HCT116 (cell line): ENCODE data around the gene DCK. TPM values are rescaled to one million over a fixed set of nuclear protein-coding genes. Genes with fewer than 3 reads are reported as not detected.

Experiments used
- ATAC-seq: fragments of 200-7000 bp; cut with Tn5 transposase; 2 replicates; pipeline ENCODE4 v1.9.1; 2020; ENCODE audit warnings: mild to moderate bottlenecking, moderate library complexity
- BruUV-seq: library from RNA; stranded (reverse); fragments of 400-500 nt; replicated peaks from 2 replicates; lab custom pipeline; 2021; lab: Mats Ljungman, UMichigan
- CTCF ChIA-PET: fragments of 300-600 bp; sonication (Branson Sonifier 250); formaldehyde crosslinking; loops from one replicate; lab custom pipeline; 2021; ENCODE audit warnings: antibody characterized with exemption; lab: Charles Lee
- POLR2A ChIA-PET: fragments of 300-600, 350-600 bp; sonication (Branson Sonifier 250); formaldehyde crosslinking; loops from one replicate; lab custom pipeline; 2021; ENCODE audit warnings: antibody characterized with exemption; lab: Charles Lee
- RAD21 ChIA-PET, 2 experiments: fragments of 300-600 bp; sonication (Branson Sonifier 250); formaldehyde crosslinking; loops; one replicate each; lab custom pipeline; 2023; ENCODE audit warnings: low total read pairs in 2 of 2; ENCODE audit not compliant: uncharacterized antibody in 2 of 2, unreplicated experiment in 2 of 2, low non-redundant PET in 1 of 2; lab: Charles Lee
- DNase-seq: peaks from one replicate; pipeline ENCODE4 v3.0.0-alpha.2; 2010; ENCODE audit warnings: low read depth, low spot score
- H2AFZ ChIP-seq: fragments of 200-600 bp; shearing (Covaris generic), sonication (generic); 2 replicates; pipeline ENCODE4 v1.6.1; 2017; ENCODE audit warnings: low read depth, mixed run types, mixed read lengths, antibody characterized with exemption, low read length; ENCODE audit not compliant: poor library complexity, severe bottlenecking
- H3K27ac ChIP-seq: 2 replicates; pipeline ENCODE4 v1.5.1; 2012; ENCODE audit warnings: low read depth, low read length
- H3K27me3 ChIP-seq: fragments of 200-600 bp; sonication (generic); 2 replicates; pipeline ENCODE4 v1.6.1; 2016; ENCODE audit warnings: mixed run types, low read length, mixed read lengths; ENCODE audit not compliant: insufficient read depth
- H3K36me3 ChIP-seq, 2 experiments: fragments of 200-500 bp in 1 of 2; fragments of 200-600 bp in 1 of 2; sonication (Bioruptor generic) in 1 of 2; sonication (generic) in 1 of 2; 2 replicates each; pipeline versions ENCODE4 v1.5.1 to v1.6.1; 2014 to 2016; ENCODE audit warnings: low read length in 2 of 2, inconsistent platforms in 1 of 2, mixed read lengths in 1 of 2, mixed run types in 1 of 2; ENCODE audit not compliant: insufficient read depth in 2 of 2, control insufficient read depth in 1 of 2
- H3K4me1 ChIP-seq, 2 experiments: fragments of 200-600 bp in 1 of 2; sonication (generic) in 1 of 2; 2 replicates each; pipeline versions ENCODE4 v1.5.1 to v1.6.1; 2012 to 2017; ENCODE audit warnings: low read length in 2 of 2, inconsistent platforms in 1 of 2, mild to moderate bottlenecking in 1 of 2, mixed read lengths in 1 of 2, mixed run types in 1 of 2, moderate library complexity in 1 of 2; ENCODE audit not compliant: insufficient read depth in 2 of 2, control insufficient read depth in 1 of 2
- H3K4me2 ChIP-seq: fragments of 200-600 bp; sonication (generic); 2 replicates; pipeline ENCODE4 v1.6.1; 2017; ENCODE audit warnings: mixed run types, low read length, mixed read lengths
- H3K4me3 ChIP-seq, 2 experiments: fragments of 200-600 bp in 1 of 2; sonication (generic) in 1 of 2; replicated peaks in 1 of 2; 2 replicates each; pipeline ENCODE4 v1.5.1; 2011 to 2016; ENCODE audit warnings: low read length in 2 of 2, control low read depth in 1 of 2, low read depth in 1 of 2, mild to moderate bottlenecking in 1 of 2, mixed read lengths in 1 of 2, mixed run types in 1 of 2
- H3K79me2 ChIP-seq: fragments of 200-600 bp; sonication (generic); 2 replicates; pipeline ENCODE4 v1.6.1; 2017; ENCODE audit warnings: mild to moderate bottlenecking, mixed run types, low read length, moderate library complexity, mixed read lengths; ENCODE audit not compliant: insufficient read depth
- H3K9ac ChIP-seq: fragments of 200-600 bp; sonication (generic); 2 replicates; pipeline ENCODE4 v1.6.1; 2016; ENCODE audit warnings: low read length, mixed read lengths
- H3K9me2 ChIP-seq: fragments of 200-600 bp; sonication (generic), shearing (Covaris generic); 2 replicates; pipeline ENCODE4 v1.6.1; 2017; ENCODE audit warnings: mixed run types, mild to moderate bottlenecking, moderate library complexity; ENCODE audit not compliant: insufficient read depth
- H3K9me3 ChIP-seq, 2 experiments: fragments of 200-500 bp in 1 of 2; fragments of 200-600 bp in 1 of 2; sonication (Bioruptor generic) in 1 of 2; sonication (generic) in 1 of 2; 2 replicates each; pipeline ENCODE4 v1.6.1; 2014 to 2017; ENCODE audit warnings: low read length in 2 of 2, mixed read lengths in 2 of 2, inconsistent platforms in 1 of 2, low read depth in 1 of 2, mild to moderate bottlenecking in 1 of 2, mixed run types in 1 of 2, moderate library complexity in 1 of 2; ENCODE audit not compliant: control insufficient read depth in 1 of 2, insufficient read depth in 1 of 2
- H4K20me1 ChIP-seq: fragments of 200-600 bp; sonication (generic), shearing (Covaris generic); 2 replicates; pipeline ENCODE4 v1.6.1; 2017; ENCODE audit warnings: mixed run types, mild to moderate bottlenecking, moderate library complexity; ENCODE audit not compliant: insufficient read depth
- CBX3 ChIP-seq: IDR thresholded peaks from 2 replicates; pipeline ENCODE4 v1.6.1; 2012; ENCODE audit warnings: low read depth
- CEBPB ChIP-seq: IDR thresholded peaks from 2 replicates; pipeline ENCODE4 v1.6.1; 2012; ENCODE audit warnings: low read depth
- CTCF ChIP-seq, 3 experiments: fragments of 200-600 bp in 1 of 3; sonication (generic) in 1 of 3; IDR thresholded peaks in 2 of 3; conservative IDR thresholded peaks in 1 of 3; 2 replicates each; pipeline ENCODE4 v1.5.1; 2012 to 2017; ENCODE audit warnings: low read depth in 2 of 3, low read length in 2 of 3, antibody characterized with exemption in 1 of 3, borderline replicate concordance in 1 of 3, control low read depth in 1 of 3, mild to moderate bottlenecking in 1 of 3, mixed read lengths in 1 of 3, mixed run types in 1 of 3, moderate library complexity in 1 of 3; ENCODE audit not compliant: insufficient read depth in 1 of 3
- EGR1 ChIP-seq: IDR thresholded peaks from 2 replicates; pipeline ENCODE4 v1.6.1; 2012; ENCODE audit warnings: low read depth
- ELF1 ChIP-seq: IDR thresholded peaks from 2 replicates; pipeline ENCODE4 v1.6.1; 2012; ENCODE audit warnings: low read depth, borderline replicate concordance
- EZH2 ChIP-seq: fragments of 200-600 bp; sonication (generic); IDR thresholded peaks from 2 replicates; pipeline ENCODE4 v1.6.1; 2017; ENCODE audit warnings: antibody characterized with exemption, mixed run types
- FOSL1 ChIP-seq: IDR thresholded peaks from 2 replicates; pipeline ENCODE4 v1.6.1; 2012; ENCODE audit warnings: low read depth
- JUND ChIP-seq: IDR thresholded peaks from 2 replicates; pipeline ENCODE4 v1.6.1; 2012
- POLR2A ChIP-seq: IDR thresholded peaks from 2 replicates; pipeline ENCODE4 v1.7.0; 2011; ENCODE audit warnings: borderline replicate concordance; ENCODE audit not compliant: insufficient read depth, insufficient read length; ENCODE audit errors: extremely low read depth
- POLR2AphosphoS5 ChIP-seq: IDR thresholded peaks from 2 replicates; pipeline ENCODE4 v1.6.1; 2011; ENCODE audit warnings: mild to moderate bottlenecking, low read depth, low read length, moderate library complexity
- RAD21 ChIP-seq: IDR thresholded peaks from 2 replicates; pipeline ENCODE4 v1.6.1; 2012; ENCODE audit warnings: low read depth, mild to moderate bottlenecking
- SIN3A ChIP-seq: IDR thresholded peaks from 2 replicates; pipeline ENCODE4 v1.6.1; 2012; ENCODE audit warnings: low read depth
- SRF ChIP-seq: IDR thresholded peaks from 2 replicates; pipeline ENCODE4 v1.6.1; 2012; ENCODE audit warnings: low read depth
- TCF7L2 ChIP-seq: IDR thresholded peaks from 2 replicates; pipeline ENCODE4 v1.7.0; 2011; ENCODE audit warnings: borderline replicate concordance, inconsistent platforms; ENCODE audit not compliant: insufficient read depth, insufficient read length; ENCODE audit errors: extremely low read depth
- YY1 ChIP-seq: IDR thresholded peaks from 2 replicates; pipeline ENCODE4 v1.6.1; 2011; ENCODE audit warnings: low read length, low read depth, moderate library complexity, mild to moderate bottlenecking; ENCODE audit not compliant: insufficient replicate concordance; ENCODE audit errors: extremely low read depth
- ZFX ChIP-seq: fragments of 450-650 bp; IDR thresholded peaks from 2 replicates; pipeline ENCODE4 v1.6.1; 2017
- intact Hi-C: fragments of 100-400 bp; cut with micrococcal nuclease; formaldehyde crosslinking; loops from 2 replicates; pipeline ENCODE4 v1.10.0; 2022
- total RNA-seq: library from RNA; stranded (reverse); gene quantifications from one replicate; pipeline ENCODE4 v1.2.1, GENCODE V29; 2021; ENCODE audit not compliant: unreplicated experiment
- TF ChIP-seq, protein P1 (sequence below): IDR thresholded peaks from 2 replicates; pipeline ENCODE4 v1.6.1; 2012
- TF ChIP-seq, protein P2 (sequence below): IDR thresholded peaks from 2 replicates; pipeline ENCODE4 v1.6.1; 2012
- TF ChIP-seq, protein P3 (sequence below): IDR thresholded peaks from 2 replicates; pipeline ENCODE4 v1.6.1; 2012; ENCODE audit warnings: low read depth
- TF ChIP-seq, protein P4 (sequence below): IDR thresholded peaks from 2 replicates; pipeline ENCODE4 v1.6.1; 2011; ENCODE audit warnings: mild to moderate bottlenecking, low read length, moderate library complexity; ENCODE audit not compliant: insufficient replicate concordance; ENCODE audit errors: extremely low read depth

The DCK gene
- total RNA-seq, 1 experiment from 2014 or later: 23.0 TPM

- Histone ChIP-seq H3K27me3 (no peaks in the 10 kb centered on the region), H3K9me2 (no peaks in the 10 kb centered on the region), H3K79me2 (no peaks in the 10 kb centered on the region), H3K9ac (no peak overlapping the region), H3K27ac (no peak overlapping the region), H3K4me3 (no peak overlapping the region), H2AFZ (no peak overlapping the region), H3K36me3 (no peaks in the 10 kb centered on the region), H4K20me1 (no peaks in the 10 kb centered on the region), H3K9me3 (no peaks in the 10 kb centered on the region), H3K4me1 (no peaks in the 10 kb centered on the region), H3K4me2 (no peak overlapping the region)
- DNase-seq: no peak
- TF ChIP-seq ELF1 (no peak), EZH2 (no peak), TCF7L2 (no peak), POLR2A (no peak), CBX3 (no peak), CTCF (IDR thresholded peaks at IDR 0.05 in 2 of 3, conservative IDR thresholded peaks at IDR 0.05 in 1 of 3; ENCODE audit: borderline replicate concordance in 1 of 3, insufficient read depth in 1 of 3, low read depth in 2 of 3, low read length in 2 of 3) (no peak), JUND (no peak), SRF (no peak), ZFX (no peak), EGR1 (no peak), SIN3A (no peak), POLR2AphosphoS5 (no peak), YY1 (no peak), CEBPB (no peak), FOSL1 (no peak), RAD21 (no peak)
- TF ChIP-seq, protein P1, sequence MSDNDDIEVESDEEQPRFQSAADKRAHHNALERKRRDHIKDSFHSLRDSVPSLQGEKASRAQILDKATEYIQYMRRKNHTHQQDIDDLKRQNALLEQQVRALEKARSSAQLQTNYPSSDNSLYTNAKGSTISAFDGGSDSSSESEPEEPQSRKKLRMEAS: no peak
- TF ChIP-seq, protein P2, sequence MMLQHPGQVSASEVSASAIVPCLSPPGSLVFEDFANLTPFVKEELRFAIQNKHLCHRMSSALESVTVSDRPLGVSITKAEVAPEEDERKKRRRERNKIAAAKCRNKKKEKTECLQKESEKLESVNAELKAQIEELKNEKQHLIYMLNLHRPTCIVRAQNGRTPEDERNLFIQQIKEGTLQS: no peak
- TF ChIP-seq, protein P3, sequence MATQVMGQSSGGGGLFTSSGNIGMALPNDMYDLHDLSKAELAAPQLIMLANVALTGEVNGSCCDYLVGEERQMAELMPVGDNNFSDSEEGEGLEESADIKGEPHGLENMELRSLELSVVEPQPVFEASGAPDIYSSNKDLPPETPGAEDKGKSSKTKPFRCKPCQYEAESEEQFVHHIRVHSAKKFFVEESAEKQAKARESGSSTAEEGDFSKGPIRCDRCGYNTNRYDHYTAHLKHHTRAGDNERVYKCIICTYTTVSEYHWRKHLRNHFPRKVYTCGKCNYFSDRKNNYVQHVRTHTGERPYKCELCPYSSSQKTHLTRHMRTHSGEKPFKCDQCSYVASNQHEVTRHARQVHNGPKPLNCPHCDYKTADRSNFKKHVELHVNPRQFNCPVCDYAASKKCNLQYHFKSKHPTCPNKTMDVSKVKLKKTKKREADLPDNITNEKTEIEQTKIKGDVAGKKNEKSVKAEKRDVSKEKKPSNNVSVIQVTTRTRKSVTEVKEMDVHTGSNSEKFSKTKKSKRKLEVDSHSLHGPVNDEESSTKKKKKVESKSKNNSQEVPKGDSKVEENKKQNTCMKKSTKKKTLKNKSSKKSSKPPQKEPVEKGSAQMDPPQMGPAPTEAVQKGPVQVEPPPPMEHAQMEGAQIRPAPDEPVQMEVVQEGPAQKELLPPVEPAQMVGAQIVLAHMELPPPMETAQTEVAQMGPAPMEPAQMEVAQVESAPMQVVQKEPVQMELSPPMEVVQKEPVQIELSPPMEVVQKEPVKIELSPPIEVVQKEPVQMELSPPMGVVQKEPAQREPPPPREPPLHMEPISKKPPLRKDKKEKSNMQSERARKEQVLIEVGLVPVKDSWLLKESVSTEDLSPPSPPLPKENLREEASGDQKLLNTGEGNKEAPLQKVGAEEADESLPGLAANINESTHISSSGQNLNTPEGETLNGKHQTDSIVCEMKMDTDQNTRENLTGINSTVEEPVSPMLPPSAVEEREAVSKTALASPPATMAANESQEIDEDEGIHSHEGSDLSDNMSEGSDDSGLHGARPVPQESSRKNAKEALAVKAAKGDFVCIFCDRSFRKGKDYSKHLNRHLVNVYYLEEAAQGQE: no peak
- TF ChIP-seq, protein P4, sequence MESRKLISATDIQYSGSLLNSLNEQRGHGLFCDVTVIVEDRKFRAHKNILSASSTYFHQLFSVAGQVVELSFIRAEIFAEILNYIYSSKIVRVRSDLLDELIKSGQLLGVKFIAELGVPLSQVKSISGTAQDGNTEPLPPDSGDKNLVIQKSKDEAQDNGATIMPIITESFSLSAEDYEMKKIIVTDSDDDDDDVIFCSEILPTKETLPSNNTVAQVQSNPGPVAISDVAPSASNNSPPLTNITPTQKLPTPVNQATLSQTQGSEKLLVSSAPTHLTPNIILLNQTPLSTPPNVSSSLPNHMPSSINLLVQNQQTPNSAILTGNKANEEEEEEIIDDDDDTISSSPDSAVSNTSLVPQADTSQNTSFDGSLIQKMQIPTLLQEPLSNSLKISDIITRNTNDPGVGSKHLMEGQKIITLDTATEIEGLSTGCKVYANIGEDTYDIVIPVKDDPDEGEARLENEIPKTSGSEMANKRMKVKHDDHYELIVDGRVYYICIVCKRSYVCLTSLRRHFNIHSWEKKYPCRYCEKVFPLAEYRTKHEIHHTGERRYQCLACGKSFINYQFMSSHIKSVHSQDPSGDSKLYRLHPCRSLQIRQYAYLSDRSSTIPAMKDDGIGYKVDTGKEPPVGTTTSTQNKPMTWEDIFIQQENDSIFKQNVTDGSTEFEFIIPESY: no peak
- ChIA-PET CTCF (no interaction called here), RAD21 (no interaction called here), POLR2A (no interaction called here)
- intact Hi-C loops: no loop called here
- ATAC-seq: no peak
- no TSS peak for BruUV-seq
Measured at GRCh38 chr4:71049395-71049794, 55.9 kb downstream of the DCK start.
